GM18870 (cell line): ENCODE measurements around the gene SPATA21.

Source experiments
- ATAC-seq: cut with Tn5 transposase; IDR thresholded peaks from one replicate; pipeline ENCODE4 v1.9.1; 2021; ENCODE audit warnings: moderate library complexity; ENCODE audit not compliant: unreplicated experiment

The SPATA21 gene

DNA sequence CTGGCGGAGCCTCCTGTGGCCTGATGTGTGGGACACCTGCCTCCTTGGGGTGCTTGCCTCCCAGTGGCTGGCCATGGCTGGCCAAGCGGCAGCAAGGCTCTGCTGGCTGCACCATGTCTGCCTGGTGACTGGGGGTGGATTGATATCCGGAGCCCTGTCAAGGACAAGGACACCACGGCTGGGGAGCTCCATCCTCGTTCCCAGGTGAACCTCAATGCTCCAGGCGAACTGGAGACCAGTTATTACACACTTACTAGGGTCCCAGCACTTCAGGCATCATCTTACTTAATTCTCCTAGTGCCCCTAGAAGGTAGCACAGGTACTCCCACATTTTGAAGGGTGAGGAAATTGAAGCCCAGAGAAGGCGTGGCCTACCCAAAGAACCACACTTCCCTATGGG is 15.2 kb downstream of the SPATA21 start:
- ATAC-seq, result no peak

DNA sequence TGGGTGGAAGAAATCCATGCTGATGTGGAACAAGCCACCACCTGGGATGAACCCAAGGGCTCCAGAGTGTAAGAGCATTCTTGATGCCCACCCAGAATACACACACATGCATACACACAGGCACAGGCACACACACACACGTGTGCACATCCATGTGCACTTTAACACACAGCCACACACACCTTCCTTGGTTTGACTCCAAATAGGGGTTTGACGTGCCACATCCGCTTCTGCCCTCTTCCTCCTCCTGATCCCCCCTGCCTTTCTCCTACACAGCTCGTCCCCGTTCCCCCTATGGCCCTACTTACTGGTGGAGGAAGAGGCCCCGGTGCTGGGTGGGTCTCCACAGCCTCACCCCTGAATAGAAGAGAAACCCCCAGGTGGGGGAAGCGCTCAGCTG is 16.0 kb downstream of the SPATA21 start:
- no peak for ATAC-seq

- peak; percentile 82 for ATAC-seq
Measured at GRCh38 chr1:16420424-16421118, 16.7 kb downstream of the SPATA21 start.

- ATAC-seq, result no peak
Measured at GRCh38 chr1:16418823-16419425, 18.3 kb downstream of the SPATA21 start.

GRCh38 chr1:16413191-16413590 is 24.0 kb downstream of the SPATA21 start:
- ATAC-seq, result no peak

- no peak for ATAC-seq
Measured at GRCh38 chr1:16410803-16411202, 26.4 kb downstream of the SPATA21 start.

DNA sequence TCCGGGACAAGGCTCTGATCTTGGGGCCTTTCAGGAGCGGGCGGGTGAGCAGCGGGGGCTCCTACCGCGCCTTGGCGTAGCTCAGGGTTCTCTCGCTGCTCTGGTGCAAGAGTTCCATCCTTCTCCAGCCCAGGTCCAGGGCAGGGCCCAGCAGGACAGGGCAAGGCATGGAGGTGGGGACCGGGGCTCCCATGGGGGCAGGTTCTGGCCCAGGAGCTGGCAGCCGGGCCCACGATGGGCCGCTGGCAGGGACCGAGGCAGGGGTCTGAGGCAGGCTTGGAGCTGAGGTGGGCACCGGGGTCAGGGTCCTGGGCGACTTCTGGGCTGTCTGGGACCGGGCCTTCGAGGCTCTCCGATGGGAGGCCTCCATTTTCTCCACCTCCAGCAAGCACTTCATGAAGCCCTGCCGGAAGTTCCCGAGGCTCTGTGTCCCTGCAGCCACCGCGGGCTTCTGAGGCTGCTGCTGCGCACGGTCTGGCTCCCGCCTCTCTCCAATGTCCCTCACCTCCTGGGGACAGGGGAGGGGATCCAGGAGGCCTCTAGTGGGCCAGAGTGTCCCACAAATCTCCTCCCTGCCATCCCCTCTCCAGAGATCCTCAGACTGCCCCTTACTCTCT is 27.6 kb downstream of the SPATA21 start:
- no peak for ATAC-seq

DNA sequence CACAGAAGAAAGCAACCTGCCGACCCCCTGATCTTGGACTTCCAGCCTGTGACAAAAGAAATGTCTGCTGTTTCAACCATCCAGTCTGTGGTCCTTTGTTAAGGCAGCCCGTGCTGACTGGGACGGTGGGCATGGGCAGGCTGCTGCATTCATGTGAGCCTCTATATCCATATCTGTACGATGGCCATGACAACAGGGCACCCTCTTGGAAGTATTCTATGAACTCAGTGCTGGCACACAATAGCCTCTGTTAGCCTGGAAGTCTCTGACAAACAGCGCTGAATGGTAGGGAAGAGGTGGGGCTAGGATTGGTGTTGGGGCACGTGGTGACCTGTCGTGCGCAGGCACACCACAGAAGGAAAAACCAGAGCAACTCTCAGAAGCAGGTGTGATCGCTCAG is 30.4 kb downstream of the SPATA21 start:
- ATAC-seq, result no peak

DNA sequence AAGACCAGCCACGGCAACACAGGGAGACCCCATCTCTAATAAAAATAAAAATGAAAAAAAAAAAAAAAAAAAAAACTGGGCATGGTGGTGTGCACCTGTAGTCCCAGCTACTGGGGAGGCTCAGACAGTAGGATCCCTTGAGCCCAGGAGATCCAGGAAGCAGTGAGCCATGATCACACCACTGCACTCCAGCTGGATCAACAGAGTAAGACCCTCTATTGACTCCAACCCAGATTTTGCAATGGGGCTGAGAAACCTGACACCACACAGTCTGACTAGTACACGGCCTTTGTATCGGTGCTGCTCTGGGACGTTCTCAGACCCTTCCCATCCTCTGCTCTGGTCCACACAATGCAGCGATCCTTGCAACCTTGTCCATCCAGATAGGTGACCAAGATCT is 31.8 kb downstream of the SPATA21 start:
- ATAC-seq, result no peak

GRCh38 chr1:16402742-16403141 is 34.5 kb downstream of the SPATA21 start:
- no peak for ATAC-seq

DNA sequence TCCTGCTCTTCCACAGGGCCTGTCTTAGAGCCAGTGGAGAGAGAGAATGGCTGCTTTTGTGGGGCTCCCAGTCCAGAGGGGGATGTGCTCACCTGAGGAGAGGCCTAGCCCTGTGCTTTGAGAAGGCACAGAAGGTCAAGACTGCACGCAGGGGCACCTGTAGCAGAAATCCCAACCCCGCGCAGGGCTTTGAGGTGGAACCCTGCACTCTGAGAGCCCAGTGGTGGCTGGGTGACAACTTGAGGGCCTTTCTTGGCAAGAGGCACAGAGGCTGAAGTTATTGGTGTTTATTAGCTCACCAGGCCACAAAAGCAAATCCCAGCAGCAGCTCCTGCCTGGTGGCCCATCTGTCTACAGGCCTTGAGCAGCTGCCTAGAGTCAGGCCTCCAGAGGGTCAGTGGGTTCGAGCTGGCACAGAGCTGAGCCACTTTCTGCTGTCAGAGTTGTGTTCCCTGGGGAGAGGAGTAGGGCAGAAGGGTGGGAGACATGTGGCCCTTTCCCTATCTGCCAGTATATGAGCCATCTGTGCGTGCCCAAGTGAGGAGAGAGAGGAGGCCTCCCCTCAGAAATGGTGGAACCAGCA is 38.8 kb downstream of the SPATA21 start:
- ATAC-seq, result no peak

DNA sequence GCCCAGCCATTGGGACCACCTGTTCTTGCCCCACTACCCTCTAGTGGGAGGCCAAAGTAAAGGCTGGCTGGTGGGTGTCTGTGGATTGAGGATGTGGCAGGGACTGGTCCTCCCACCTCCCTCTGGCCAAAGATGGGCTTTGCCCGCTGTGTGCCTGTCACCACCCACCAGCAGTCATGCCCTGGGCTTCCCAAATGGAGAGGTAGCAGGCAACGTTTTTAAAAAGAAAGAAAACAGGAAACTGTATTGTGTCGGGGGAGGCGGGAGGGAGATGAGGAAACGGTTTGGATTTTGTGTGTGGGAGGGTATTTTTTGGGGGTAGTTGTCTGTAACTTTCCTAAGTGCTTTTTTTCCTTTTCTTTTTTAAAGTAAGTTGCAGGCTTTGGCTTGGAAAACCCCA is 40.1 kb downstream of the SPATA21 start:
- no peak for ATAC-seq

GRCh38 chr1:16396591-16396990 is 40.6 kb downstream of the SPATA21 start:
- no peak for ATAC-seq

GRCh38 chr1:16394977-16395376 is 42.2 kb downstream of the SPATA21 start:
- ATAC-seq, result no peak

DNA sequence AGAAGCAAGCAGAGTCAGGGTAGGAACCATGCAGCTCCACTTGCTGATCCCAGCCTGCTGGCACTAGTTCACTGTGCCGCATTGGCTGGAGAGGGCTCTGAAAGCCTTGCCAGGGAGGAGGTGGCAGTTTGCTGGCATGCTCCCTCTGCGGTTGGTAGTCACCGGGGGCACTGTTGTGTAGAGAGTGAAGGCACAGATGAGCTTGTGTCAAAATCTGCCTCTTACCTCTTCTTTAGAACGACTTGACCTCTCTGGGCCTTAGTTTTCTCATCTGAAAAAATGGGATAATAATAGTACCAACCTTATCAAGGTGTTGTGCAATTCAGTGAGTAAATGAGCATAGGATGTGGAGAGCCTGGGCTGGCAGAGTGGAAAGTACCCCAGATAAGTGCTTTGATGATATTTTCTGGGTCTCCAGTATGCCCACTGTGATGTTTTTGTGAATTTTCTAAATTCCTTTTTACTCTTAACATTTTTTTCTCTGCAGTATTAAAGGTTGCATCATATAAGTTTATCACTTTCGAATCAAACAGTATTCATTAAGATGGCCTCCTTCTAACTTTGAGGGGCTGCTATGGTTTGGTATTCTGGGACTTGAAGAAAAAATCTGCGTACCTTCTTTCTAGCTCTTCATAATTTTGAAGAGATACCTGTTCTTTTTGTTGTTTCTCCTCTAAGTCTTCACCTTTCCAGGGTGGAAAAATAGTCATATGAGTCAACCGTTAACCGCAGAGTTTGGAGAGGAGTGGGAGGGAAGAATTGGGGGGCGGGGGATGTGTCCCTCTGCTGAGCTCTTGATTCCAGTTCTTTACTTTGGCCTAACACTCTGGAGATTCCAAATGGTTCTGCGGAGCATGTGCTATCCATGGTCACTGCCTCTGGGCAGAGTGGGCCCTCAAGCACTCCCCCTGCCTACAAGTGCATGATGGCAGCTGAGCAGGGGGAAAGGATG is 43.4 kb downstream of the SPATA21 start:
- no peak for ATAC-seq

GRCh38 chr1:16392740-16393569 is 44.3 kb downstream of the SPATA21 start:
- no peak for ATAC-seq

DNA sequence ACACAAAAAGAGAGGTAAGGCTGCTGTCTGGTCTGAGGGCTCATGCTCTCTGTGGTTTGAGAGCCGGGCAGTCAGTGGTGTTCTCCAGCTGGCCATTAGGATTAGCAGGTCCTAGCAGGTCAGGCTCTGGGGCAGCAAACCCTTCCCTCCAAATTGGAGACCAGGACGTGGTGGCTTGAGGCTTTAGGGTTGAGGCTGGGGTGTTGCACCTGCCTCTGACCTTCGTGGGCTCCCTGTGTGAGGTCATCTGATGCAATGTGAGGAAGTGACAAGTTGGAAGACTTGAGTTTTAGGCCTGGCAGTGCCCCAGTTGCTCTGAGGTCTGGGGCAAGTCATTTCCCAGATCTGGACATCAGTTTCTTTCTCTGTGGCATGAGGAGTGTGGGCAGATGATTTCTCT is 45.8 kb downstream of the SPATA21 start:
- no peak for ATAC-seq

DNA sequence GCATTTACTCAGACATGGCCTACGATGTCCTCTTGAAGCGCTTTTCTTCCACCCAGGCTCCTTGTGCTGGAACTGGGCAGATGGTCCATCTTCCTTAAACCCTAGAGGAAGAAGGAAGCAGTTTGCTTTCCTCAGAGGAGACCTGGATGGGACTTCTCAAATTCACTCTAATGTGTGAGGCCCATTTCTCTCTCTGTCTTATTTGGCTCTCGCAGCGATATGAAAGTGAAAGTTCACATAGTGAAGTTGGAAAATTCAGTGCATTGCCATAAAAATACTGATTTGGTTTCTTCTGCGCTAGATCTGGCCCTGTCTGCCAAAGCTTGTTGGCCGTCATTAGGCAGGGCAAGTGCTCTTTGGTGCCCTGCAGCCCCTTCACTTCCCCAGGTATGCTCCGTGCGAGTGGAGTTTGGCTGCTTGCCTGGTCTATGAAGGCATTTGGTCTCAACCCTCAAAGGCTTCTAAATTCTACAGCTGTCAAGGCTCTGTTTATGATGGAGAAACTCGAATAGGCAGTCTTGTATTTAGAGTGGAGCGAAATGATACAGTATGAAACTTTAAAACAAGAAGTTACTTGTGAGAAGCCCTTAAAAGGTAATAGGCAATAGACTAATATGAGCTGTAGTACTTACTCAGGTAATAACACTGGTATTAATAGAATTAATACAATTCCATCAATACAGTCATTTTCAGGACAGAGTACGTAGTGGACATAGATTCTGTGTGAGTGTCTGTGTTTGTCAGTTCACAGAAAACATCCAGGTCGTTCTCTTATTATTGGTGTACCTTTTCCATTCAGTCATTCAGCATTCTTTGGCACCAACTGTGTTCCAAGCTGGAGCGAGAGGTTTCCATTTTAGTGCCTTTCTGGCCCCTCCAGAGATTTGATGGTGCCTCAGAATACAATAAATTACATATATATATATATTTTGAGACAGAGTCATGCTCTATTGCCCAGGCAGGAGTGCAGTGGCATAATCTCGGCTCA is 49.7 kb downstream of the SPATA21 start:
- no peak for ATAC-seq
